GM23338 (cell line): ENCODE data around the gene JDP2.

Source experiments
- CREB1 ChIP-seq: fragments of 250-450 bp; sonication (Bioruptor Pico); IDR thresholded peaks from 2 replicates; pipeline ENCODE4 v1.5.0; 2020; ENCODE audit warnings: low read depth, mild to moderate bottlenecking, moderate library complexity
- ETS1 ChIP-seq: IDR thresholded peaks from 2 replicates; pipeline ENCODE4 v1.6.1; 2016; ENCODE audit warnings: antibody characterized with exemption
- EZH2 ChIP-seq: fragments of 200-600 bp; sonication (generic); IDR thresholded peaks from one replicate; pipeline ENCODE4 v1.8.0; 2017; ENCODE audit warnings: antibody characterized with exemption, mild to moderate bottlenecking, low read depth; ENCODE audit not compliant: unreplicated experiment
- EZH2phosphoT487 ChIP-seq: fragments of 200-600 bp; sonication (generic); IDR thresholded peaks from one replicate; pipeline ENCODE4 v1.8.1; 2018; ENCODE audit warnings: antibody characterized with exemption; ENCODE audit not compliant: unreplicated experiment
- POLR2AphosphoS5 ChIP-seq: IDR thresholded peaks from 2 replicates; pipeline ENCODE4 v1.6.1; 2016; ENCODE audit warnings: antibody characterized with exemption, low read depth
- REST ChIP-seq: IDR thresholded peaks from one replicate; pipeline ENCODE4 v1.6.1; 2018; ENCODE audit warnings: antibody characterized with exemption; ENCODE audit not compliant: unreplicated experiment
- TF ChIP-seq, protein P1 (sequence below), 2 experiments: fragments of 200-600 bp in 1 of 2; sonication (generic) in 1 of 2; conservative IDR thresholded peaks; 2 replicates each; pipeline versions ENCODE4 v1.5.1 to v1.6.1; 2016 to 2017; ENCODE audit warnings: antibody characterized with exemption in 2 of 2, low read depth in 2 of 2, mild to moderate bottlenecking in 2 of 2, moderate library complexity in 1 of 2

GRCh38 chr14:75477881-75478280 is 50.1 kb downstream of the JDP2 start:
- TF ChIP-seq, protein P1, sequence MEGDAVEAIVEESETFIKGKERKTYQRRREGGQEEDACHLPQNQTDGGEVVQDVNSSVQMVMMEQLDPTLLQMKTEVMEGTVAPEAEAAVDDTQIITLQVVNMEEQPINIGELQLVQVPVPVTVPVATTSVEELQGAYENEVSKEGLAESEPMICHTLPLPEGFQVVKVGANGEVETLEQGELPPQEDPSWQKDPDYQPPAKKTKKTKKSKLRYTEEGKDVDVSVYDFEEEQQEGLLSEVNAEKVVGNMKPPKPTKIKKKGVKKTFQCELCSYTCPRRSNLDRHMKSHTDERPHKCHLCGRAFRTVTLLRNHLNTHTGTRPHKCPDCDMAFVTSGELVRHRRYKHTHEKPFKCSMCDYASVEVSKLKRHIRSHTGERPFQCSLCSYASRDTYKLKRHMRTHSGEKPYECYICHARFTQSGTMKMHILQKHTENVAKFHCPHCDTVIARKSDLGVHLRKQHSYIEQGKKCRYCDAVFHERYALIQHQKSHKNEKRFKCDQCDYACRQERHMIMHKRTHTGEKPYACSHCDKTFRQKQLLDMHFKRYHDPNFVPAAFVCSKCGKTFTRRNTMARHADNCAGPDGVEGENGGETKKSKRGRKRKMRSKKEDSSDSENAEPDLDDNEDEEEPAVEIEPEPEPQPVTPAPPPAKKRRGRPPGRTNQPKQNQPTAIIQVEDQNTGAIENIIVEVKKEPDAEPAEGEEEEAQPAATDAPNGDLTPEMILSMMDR (conservative IDR thresholded peaks at IDR 0.05; ENCODE audit: low read depth in 2 of 2) = no peak
- no peak for TF ChIP-seq EZH2phosphoT487
- no peak for TF ChIP-seq REST
- TF ChIP-seq CREB1 = no peak
- TF ChIP-seq ETS1 = no peak
- no peak for TF ChIP-seq EZH2
- TF ChIP-seq POLR2AphosphoS5 = no peak
